Gastroesophageal sphincter (tissue), 3 donors: ENCODE results near the gene PPM1L.

ENCODE experiments used
- EP300 ChIP-seq: sonication (generic); formaldehyde crosslinking; IDR thresholded peaks from one replicate; pipeline ENCODE4 v1.6.1; 2017; ENCODE audit warnings: antibody characterized with exemption, mild to moderate bottlenecking
- POLR2A ChIP-seq, 2 donors: fragments of 450-650 bp; IDR thresholded peaks; one replicate each; pipeline ENCODE4 v1.6.1; 2017; ENCODE audit warnings: antibody characterized with exemption in 2 of 2, mild to moderate bottlenecking in 2 of 2, moderate library complexity in 1 of 2
- POLR2AphosphoS5 ChIP-seq: sonication (generic); formaldehyde crosslinking; IDR thresholded peaks from one replicate; pipeline ENCODE4 v1.6.1; 2017; ENCODE audit warnings: antibody characterized with exemption
- TF ChIP-seq, protein P1 (sequence below), 4 experiments: fragments of 200-600 bp in 2 of 4; fragments of 450-650 bp in 2 of 4; sonication (generic) in 1 of 4; IDR thresholded peaks; one replicate each; pipeline ENCODE4 v1.5.1; 2017 to 2019; ENCODE audit warnings: antibody characterized with exemption in 4 of 4, mild to moderate bottlenecking in 2 of 4, moderate library complexity in 2 of 4

DNA sequence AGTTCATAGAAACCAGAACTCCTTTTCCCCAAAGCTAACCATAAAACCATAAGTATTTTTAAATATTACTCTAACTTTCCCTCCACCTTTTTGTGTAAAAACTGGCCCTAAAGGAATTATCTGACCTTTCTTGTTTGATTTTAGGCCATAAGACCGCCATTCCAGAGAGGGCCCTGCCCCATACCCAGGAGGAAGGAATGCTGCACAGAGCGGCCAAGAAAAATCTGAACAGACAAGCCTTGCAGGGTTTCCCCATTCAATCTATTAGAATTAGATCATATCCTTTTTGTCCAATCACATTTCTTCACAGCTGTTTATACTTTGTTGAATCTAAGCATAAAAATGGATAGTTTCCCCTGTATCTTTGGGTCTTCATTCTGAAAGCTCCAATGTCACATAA lies 252.1 kb downstream of the PPM1L start:
- TF ChIP-seq, protein P1, sequence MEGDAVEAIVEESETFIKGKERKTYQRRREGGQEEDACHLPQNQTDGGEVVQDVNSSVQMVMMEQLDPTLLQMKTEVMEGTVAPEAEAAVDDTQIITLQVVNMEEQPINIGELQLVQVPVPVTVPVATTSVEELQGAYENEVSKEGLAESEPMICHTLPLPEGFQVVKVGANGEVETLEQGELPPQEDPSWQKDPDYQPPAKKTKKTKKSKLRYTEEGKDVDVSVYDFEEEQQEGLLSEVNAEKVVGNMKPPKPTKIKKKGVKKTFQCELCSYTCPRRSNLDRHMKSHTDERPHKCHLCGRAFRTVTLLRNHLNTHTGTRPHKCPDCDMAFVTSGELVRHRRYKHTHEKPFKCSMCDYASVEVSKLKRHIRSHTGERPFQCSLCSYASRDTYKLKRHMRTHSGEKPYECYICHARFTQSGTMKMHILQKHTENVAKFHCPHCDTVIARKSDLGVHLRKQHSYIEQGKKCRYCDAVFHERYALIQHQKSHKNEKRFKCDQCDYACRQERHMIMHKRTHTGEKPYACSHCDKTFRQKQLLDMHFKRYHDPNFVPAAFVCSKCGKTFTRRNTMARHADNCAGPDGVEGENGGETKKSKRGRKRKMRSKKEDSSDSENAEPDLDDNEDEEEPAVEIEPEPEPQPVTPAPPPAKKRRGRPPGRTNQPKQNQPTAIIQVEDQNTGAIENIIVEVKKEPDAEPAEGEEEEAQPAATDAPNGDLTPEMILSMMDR (IDR thresholded peaks at IDR 0.05), result no peak
- no peak for TF ChIP-seq EP300
- no peak for TF ChIP-seq POLR2AphosphoS5
- no peak for TF ChIP-seq POLR2A (IDR thresholded peaks at IDR 0.05)
